ENCODE results near the gene SLC7A10.
"Not testable (repeated sequence)": the region's sequence is repeated elsewhere in the genome, so short reads cannot be mapped to it uniquely, and the experiment has no call there.

Gene SLC7A10

DNA sequence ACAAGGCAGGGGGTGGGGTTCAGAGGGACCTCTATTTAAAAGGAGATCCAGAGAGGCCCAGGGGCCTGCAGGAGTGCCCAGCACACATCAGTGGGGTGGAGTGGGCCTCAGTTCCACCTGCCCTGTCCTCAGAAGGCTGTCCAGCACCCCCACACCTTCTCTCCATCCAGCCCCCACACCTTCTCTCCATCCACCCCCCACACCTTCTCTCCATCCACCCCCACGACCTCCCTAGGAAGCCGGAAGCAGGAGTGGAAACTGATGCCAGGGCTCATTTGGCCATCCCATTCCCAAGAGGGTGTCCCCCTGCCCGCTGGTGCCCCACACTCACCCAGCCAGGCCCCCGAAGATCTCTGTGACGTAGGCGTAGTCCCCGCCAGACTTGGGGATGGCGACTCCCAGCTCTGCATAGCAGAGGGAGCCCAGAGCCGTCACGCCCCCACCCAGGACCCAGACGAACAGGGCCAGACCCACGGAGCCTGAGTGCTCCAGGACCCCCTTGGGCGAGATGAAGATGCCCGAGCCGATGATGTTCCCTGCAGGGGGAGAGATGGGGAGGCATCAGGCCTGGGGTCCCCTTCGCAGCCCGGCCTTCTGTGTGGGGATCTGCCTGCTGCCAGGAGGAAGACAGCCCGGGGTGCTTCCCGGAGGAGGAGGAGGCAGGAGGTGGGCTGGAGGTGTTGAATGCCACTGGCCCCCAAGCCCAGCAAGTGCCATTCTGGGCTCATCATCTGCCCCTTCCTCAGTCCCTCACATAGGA lies 10.0 kb downstream of the SLC7A10 start:
- no peak for DNase-seq

DNA sequence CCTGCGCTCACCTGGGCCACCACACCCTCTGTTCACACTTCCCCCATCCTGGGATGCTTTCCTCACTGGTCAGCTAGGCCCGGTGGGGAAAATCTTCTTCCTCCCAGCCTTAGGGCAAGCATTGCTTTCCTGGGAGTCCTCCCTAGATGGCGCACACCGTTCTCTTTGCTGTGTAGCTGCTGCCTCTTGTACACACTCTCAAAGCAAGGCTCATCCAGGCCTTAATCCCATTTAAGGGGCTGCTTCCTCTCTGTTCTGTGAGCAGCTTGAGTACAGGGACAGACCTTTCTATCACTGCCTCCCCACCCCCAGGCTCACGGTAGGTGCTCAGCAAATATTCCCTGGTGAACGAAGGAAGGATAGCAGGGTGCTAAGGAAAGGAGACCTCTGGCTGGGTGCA lies 11.1 kb downstream of the SLC7A10 start:
- no peak for DNase-seq

DNA sequence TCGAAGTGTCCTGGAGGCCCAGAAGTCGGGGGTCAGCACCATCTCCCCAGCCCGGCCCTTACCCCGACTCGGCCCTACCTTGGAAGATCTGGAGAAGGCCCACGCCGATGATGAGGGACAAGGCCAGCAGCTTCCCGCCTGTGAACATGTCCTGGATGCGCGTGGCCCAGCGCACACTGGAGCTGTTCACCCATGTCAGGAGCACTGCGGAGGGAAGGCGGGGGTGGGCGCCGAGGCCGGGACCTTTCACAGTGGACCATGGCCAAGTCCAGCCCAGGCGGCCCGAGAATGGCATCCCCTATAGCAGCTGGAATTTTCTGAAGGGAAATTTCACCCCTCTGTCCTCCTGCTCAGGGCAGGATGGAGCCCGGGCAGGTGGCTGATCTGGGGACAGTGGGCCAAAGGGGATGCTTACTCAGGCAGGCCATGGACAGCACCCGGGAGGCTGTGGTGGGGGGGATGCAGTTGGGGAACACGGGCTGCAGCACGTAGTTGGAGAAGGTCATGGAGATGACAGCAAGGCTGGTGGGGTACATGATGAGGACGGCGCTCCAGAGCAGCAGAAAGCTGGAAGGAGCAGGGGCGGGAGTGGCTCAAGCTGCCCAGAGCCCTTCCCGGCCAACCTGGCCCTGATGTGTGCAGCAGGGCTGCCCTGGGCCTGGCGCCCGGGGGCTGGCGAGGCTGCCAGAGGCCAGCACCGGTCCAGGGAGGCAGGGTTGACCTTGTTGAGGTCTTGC lies 13.0 kb downstream of the SLC7A10 start:
- no peak for DNase-seq

DNA sequence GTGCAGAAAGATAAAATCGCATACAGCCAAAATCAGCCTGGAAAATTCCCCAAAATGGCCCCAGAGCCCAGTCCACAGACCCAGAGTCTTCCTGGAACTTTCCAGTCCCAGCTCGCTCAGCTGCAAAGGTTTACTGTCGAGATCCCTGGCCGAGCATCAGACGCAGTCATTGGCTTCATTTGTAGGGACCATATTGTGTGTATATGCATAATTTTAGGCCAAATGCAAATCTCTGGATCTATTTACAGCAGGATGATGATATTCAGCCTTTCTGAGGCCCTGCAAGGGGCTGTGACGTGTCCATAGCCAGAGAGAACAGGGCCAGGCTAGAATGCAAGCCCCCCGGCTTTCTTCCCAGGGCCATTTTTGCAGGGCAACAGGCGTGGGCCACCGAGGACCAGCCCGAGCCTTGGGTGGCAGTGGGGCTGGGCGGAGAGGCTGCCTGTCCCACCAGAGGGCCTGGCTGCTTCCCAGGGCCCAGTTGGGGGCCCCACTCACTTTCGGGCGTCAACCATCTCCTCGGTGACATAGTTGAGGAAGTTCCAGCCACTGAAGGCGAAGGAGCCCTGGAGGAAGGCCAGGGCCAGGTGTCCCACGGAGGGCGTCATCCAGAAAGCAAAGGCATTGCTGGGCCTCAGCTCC lies 13.7 kb downstream of the SLC7A10 start:
- no peak for DNase-seq

DNA sequence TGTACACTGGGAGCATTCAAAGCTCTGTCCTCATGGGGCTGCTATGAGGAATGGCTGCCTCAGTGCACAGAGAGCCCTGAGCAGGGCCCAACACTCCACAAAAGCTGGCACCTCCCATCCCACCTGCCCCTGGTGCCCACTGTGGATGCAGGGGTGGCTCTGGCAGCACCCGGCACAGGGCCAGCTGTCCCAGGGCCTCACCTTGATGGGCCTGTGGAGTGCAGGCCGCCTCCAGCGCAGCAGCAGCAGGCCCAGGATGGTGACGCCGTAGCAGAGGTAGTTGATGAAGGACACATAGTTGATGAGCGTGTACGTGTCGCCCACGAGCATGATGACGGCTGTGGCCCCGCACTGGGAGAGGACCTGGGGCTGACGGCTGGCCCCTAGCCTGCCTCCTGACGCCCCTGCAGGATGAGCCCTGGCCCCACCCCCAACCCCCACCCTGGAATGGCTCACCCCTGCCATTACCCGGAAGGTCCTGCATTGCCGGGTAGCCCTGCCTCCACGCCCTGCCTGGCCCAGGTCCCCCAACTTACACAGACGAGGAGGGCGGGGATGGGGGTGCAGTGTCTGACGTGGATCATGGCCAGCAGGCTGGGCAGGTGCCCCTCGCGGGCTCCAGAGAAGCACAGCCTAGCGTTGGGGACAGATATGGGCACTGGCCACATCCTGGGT lies 15.2 kb downstream of the SLC7A10 start:
- no peak for DNase-seq

DNA sequence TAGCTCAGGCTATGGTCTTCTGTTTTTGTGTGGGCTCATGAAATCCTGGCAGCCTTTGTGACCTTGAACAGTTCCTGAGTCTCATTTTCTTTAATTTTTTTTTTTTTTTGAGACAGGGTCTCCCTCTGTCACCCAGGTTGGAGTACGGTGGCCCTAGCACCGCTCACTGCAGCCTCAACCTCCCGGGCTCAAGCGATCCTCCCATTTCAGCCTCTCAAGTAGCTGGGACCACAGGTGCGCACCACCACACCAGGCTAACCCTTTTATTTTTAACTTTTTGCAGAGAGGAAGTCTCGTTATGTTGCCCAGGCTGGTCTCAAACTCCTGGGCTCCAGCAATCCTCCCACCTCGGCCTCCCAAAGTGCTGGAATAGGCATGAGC lies 15.8 kb downstream of the SLC7A10 start:
- DNase-seq = not testable (repeated sequence)

DNA sequence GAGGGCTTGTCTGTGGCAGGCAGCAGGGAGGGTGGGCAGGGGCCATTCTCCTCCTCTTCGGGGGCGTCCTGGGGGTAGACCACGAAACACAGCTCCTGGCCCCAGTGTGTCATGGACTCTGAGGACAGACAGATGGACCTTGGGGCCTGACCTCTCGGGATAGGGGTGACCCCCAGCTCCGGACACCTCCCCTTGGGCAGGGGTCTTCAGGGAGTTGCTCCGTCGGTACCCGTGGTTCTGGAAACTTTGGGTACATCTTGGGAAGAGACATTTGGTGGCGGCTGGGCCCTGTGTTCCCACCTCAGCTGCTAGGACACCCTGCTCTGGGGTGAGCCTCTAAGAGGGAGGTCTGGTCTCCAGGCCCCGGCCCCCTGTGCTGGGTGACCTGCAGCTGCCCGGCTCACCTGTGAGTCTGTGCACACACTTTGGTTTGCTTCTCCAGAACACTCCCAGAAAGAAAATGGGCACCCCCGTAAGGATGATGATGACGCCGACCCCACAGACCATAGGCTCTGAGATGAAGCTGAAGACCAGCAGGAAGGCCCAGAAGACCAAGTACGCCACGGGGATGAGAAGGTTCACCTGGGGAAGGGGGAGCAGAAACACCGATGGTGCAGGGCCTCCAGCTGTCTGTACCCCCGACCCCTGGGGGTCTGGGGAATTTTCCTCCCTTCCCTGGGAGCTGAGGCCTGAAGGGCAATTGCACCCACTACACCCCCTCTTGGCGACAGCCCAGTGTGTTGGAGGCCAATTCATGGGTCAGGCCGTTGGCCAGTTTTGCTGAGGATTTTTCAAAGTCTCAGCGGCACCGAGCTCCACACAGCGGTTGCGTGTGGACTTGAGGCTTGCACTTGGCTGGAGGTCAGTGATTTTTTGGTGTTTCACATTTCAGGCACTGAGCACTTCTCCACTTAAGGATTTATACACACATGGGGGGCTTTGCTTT lies 16.5 kb downstream of the SLC7A10 start:
- DNase-seq = no peak

DNA sequence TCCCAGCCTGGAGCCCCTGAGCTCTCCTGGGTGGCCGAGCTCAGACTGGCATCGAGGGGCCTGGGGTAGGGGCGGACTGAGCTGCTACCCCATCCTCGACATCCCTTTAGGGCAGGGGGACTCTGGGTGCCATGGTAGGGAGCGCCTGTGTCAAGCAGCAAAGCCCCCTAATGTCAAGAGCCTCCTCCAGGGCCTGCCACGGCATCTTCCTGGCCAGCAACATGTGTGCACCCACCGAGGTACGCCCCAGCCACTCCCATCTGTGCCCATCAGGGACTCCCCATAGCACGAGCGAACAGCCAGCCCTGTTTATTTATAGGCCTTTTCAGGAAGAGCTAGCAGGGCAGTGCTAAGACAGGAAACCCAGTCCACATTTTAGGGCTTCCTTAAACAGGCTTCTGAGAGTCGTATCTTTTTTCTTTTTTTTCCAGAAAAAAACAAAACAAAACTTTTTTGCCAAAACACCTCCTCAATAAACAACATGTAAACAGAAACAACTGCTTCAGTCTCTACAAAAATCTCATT lies 17.2 kb downstream of the SLC7A10 start:
- DNase-seq = no peak

DNA sequence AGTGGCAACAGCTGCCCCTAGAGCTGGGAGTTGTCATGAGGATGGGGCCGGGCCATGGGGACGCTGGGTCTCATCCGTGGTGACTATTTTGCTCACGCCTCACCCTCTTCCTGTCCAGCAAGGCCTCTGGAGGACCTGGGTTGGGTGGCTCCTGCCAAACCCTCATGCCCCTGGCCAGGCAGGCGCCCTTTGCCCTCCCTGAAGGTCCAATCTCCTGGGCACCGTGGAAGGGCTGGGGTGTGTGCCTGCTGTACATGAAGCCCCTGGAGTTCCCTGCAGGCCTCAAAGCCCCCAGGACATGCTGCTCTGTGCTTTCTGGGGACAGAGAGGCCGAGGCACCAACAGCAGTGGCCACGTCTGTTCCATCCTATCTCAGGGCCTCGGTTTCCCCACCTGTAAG lies 17.7 kb downstream of the SLC7A10 start:
- no peak for DNase-seq

DNA sequence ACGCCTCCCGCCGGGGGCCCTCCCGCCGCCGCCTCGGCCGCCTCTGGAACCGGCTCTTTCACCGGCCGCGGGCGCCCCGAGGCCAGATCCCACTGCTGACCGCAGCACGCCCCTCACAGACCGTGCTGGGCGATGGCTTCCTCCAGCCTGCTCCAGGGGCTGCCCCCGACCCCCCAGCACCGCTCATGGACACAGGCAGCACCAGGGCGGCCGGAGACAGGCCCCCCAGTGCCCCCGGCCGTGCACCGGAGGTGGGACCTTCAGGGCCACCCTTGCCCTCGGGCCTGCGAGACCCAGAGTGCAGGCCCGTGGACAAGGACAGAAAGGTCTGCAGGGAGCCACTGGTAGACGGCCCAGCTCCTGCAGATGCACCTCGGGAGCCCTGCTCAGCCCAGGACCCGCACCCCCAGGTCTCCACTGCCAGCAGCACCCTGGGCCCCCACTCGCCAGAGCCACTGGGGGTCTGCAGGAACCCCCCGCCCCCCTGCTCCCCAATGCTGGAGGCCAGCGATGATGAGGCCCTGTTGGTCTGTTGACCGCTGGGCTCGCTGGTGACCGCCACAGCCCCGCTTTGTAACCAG lies 18.5 kb downstream of the SLC7A10 start:
- DNase-seq = no peak

DNA sequence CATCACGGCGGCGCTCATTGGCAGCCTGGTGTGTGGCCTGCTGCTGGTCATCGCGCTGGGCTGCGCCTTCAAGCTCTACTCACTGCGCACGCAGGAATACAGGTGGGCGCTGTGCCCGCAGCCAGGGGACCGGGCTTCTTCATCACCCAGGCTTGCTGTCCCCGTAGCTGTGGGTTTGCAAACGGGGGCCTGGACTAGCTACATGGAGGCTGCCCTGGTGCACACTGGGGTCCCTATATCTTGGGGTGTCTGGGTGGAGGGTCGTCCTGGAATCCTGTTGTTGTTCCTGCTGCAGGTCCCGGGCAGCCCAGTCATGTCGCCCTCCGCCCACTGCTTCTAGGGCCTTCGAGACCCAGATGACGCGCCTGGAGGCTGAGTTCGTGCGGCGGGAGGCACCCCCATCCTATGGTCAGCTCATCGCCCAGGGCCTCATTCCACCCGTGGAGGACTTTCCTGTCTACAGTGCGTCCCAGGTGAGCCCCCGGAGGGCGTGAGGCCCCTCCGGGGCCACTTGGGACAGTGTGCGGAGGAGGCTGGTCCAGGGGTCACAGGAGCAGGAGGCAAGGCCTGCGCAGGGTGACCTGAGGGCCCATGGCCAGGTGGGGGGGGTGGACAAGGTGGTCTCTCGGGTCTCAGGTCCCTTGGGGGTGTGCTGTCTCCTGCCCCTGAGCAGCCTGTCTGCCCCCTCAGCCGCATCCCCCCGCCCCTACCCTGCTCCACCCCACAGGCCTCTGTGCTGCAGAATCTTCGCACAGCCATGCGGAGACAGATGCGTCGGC lies 19.2 kb downstream of the SLC7A10 start:
- DNase-seq = no peak

DNA sequence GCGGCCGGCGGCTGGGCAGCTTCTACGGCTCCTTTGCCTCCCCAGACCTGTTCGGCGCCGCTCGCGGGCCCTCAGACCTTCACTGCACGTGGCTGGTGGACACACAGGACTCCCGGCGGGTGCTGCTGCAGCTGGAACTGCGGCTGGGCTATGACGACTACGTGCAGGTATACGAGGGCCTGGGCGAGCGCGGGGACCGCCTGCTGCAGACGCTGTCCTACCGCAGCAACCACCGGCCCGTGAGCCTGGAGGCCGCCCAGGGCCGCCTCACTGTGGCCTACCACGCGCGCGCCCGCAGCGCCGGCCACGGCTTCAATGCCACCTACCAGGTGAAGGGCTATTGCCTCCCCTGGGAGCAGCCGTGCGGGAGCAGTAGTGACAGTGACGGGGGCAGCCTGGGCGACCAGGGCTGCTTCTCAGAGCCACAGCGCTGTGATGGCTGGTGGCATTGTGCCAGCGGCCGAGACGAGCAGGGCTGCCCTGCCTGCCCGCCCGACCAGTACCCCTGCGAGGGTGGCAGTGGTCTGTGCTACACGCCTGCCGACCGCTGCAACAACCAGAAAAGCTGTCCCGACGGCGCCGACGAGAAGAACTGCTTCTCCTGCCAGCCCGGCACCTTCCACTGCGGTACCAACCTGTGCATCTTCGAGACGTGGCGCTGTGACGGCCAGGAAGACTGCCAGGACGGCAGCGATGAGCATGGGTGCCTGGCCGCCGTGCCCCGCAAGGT lies 20.0 kb downstream of the SLC7A10 start:
- no peak for DNase-seq

DNA sequence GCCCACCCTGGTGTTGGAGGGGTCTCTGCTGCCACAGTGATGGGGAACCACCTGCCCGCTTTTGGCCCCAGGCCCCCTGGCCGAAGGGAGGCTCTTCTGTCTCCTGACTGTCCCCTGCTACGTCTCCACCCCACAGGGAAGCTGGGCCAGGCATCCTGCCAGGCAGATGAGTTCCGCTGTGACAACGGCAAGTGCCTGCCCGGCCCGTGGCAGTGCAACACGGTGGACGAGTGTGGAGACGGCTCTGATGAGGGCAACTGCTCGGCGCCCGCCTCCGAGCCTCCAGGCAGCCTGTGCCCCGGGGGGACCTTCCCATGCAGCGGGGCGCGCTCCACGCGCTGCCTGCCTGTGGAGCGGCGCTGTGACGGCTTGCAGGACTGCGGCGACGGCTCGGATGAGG lies 20.5 kb downstream of the SLC7A10 start:
- DNase-seq = no peak

DNA sequence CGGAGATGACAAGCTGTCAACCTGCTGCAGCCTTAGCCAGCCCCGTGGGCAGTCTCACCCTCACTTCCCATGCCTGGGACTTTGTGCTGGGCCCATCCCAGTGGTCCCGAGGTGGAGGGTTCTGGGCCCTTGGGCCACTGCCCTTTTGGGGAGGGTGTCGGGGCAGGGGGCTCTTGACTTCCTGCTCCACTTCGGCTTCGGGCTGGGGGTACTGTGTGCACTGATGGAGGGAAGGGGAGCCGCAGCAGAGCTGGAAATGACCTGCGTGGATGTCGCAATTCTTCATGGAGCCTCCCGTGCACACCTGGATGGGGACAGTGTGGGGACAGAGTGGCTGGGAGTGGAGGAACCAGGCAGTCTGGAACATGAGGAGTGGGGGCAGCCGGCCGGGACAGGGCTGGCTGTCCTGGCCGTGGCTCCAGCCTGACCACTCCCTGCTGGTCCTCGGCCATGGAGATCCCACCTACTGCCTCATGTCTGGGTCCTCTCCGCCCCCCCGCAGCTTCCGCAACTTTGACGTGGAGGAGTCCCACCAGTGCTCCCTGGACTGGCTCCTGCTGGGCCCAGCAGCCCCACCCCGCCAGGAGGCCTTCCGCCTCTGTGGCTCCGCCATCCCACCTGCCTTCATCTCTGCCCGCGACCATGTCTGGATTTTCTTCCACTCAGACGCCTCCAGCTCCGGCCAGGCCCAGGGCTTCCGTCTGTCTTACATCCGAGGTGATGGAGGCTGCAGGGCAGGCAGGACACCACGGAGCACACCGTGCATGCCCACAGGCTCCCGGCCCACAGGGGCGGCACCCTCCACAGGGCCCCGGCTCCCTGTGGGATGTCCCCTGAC lies 21.3 kb downstream of the SLC7A10 start:
- DNase-seq = no peak

DNA sequence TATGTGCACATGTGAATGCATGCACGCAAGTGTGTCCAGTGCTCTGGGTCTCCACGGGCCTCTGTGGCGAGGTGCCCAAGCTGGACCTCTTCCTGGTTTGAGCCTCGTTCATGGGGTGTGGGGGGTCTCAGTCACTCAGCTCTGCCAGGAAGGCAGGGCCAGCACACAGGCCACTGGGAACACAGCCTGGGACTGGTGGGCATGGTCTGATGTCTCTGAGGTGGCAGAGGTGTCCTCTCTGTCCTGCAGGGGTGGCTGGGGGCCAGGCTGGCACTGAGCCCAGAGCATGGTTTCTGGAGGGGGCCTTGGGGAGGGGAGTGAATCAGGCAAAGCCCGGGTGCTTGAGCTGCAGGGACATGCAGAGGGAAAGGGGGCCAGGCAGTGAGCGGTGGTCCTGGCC lies 22.1 kb downstream of the SLC7A10 start:
- no peak for DNase-seq

DNA sequence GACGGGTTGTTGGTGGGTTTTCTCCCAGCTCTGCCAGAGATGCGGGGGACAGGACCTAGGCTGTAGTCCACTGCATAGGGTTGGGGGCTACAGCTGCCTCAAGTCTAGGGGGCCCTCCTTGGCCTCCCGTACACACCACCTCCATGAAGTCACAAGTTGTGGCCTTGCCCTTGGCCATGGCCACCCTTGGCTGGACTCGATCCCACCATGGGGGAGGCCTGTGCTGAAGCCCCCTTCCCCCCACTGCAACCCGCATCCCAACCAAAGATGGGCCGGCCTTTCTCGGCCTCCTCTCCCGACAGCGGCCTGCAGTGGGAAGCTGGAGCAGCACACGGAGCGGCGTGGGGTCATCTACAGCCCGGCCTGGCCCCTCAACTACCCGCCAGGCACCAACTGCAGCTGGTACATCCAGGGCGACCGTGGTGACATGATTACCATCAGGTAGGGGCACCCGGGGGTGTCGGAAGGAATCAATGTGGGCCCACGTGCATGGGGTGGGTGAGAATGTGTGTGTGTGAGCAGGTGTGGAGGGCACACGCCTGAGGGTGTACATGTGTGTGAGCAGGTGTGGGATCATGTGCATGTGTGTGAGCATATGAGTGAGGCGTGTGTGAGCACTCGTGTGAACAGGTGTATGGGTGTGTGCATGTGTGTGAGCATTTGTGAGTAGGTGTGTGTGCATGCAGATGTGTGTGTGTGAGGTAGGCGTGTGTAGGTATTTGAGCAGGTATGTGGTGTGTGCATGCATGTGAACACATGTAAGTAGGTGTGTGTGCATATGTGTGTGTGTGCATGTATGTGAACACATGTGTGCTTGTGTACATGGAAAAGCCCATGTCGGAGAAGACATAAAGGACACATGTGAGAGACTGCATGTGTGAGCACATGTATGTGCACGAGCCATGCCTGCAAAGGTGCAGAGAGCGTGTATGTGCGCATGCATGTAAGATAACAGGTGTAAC lies 22.8 kb downstream of the SLC7A10 start:
- no peak for DNase-seq

DNA sequence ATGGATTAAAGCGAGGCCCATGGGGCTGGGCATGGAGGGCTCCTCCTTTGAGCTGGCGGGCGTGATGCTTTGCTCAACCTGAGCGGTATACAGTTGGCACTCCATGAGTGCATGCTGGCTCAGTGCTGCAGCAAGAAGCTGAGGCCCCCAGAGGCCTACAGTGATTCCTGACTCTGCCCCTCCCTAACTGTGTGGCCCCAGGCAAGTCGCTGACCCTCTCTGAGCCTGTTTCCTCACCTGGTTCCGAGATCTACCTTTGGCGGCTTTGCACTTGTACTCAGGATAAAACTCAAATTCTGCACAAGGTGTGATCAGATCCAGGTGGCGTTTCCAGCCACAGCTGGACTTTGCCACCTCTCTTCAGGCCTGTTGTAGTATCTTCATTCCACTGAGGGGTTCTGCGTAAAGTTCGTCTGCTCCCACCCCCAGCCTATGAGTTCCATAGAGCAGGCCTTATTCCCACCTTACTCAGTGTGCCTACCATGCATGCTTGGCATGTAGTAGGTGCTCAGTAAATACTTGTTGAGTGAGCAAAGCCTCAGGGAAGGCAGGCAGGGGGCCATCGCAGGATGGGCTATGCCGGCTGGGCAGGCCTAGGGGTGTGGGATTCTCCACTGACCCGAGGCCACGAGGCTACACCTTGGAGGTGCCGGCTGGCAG lies 23.6 kb downstream of the SLC7A10 start:
- DNase-seq = no peak
